ENCODE measurements around the gene TMEM131.
A peak's percentile ranks its signal among the peaks of the same experiment; 100 is the strongest.

TMEM131 gene

GRCh38 chr2:97747285-97747684 lies 248.5 kb downstream of the TMEM131 start:
- no peak overlapping the region for H3K4me3 ChIP-seq (ENCODE audit: low read length)
- H3K36me3 ChIP-seq (ENCODE audit: control insufficient read depth, insufficient read depth, low read length): no peaks in the 10 kb centered on the region
- no peaks in the 10 kb centered on the region for H3K27me3 ChIP-seq (ENCODE audit: control insufficient read depth, insufficient read depth, low read length)
- H3K27ac ChIP-seq (ENCODE audit: low read depth, low read length): no peak overlapping the region
- H3K4me1 ChIP-seq (ENCODE audit: control insufficient read depth, insufficient read depth, low read length): peaks cover 5% of the 10 kb centered on the region
- H3K9ac ChIP-seq (ENCODE audit: low read length): no peak overlapping the region

DNA sequence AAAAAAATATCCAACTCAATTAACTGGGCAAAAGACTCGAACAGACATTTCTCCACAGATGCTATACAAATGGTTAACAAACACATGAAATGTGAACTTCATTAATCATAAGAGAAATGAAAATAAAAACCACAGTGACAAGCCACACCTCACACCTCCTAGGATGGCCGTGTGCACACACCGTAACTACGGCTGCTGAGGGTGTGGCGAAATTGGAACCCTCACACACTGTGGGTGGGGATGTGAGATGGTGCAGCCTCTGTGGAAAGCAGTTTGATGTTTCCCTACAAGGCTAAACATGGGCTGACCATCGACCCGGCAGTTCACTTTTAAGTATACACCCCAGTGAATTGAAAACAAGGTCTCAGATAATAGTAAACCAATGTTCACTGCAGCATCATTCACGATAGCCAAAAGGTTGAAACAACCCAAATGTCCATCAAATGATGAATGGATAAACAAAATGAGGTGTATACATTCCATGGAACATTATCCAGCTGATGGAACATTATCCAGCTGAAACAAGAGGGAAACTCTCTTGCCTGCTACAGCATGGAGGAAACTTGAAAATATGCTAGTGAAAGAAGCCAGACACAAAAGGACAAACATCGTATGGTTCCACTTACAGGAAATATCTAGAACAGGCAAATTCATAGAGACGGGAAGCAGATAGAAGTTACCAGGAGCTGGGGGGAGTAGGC lies 250.1 kb downstream of the TMEM131 start:
- H3K4me3 ChIP-seq (ENCODE audit: low read length): no peak overlapping the region
- H3K27me3 ChIP-seq (ENCODE audit: control insufficient read depth, insufficient read depth, low read length): no peaks in the 10 kb centered on the region
- H3K9ac ChIP-seq (ENCODE audit: low read length): no peak overlapping the region
- H3K27ac ChIP-seq (ENCODE audit: low read depth, low read length): peak overlapping the region; percentile 48
- H3K4me1 ChIP-seq (ENCODE audit: control insufficient read depth, insufficient read depth, low read length): peaks cover 5% of the 10 kb centered on the region
- H3K36me3 ChIP-seq (ENCODE audit: control insufficient read depth, insufficient read depth, low read length): no peaks in the 10 kb centered on the region

DNA sequence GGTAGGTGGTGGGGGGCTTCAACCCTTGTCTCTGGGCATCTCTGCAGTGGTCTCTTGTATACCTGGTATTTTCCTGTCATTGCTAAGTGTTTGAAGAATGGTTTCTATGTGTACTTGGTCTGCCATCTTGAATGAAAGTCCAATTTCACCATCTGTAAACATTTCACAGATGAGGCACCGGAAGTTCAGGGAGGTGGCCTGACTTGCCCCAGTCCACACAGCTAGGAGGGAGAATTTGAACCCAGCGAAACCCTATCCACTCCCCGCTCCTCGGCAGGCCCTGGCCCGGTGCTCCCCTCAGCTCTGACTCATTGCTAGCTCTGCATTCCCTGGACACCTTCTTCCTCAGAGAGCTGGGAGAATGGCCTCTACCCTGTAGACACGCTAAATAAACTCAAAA lies 251.8 kb downstream of the TMEM131 start:
- Histone ChIP-seq H3K27ac (ENCODE audit: low read depth, low read length) (no peak overlapping the region), H3K9ac (ENCODE audit: low read length) (no peak overlapping the region), H3K4me1 (ENCODE audit: control insufficient read depth, insufficient read depth, low read length) (peaks cover 5% of the 10 kb centered on the region), H3K27me3 (ENCODE audit: control insufficient read depth, insufficient read depth, low read length) (no peaks in the 10 kb centered on the region), H3K4me3 (ENCODE audit: low read length) (no peak overlapping the region), H3K36me3 (ENCODE audit: control insufficient read depth, insufficient read depth, low read length) (no peaks in the 10 kb centered on the region)

DNA sequence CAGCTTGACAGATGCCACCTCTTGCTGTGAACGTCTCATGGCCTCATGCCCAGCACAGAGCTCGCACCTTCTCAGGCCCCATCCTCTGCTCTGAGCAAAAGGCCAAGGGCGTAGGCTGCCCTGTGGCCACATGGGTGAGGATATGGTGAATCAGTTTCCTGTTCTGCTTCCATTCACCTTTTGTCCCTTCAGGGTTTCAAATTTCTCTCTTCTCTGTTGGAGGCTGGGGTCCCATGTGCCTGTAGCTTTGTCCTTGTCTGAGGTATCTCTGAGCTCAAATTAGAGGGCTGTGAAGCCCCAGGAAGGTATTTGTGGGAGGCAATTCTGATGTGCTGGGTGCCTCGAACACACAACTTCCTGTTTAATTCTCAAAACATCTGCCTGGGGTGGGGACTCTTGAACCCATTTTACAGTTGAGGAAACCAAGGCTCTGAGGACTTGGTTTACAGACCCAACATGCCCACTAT lies 253.3 kb downstream of the TMEM131 start:
- H3K4me1 ChIP-seq (ENCODE audit: control insufficient read depth, insufficient read depth, low read length): peaks cover 4% of the 10 kb centered on the region
- no peak overlapping the region for H3K4me3 ChIP-seq (ENCODE audit: low read length)
- H3K27me3 ChIP-seq (ENCODE audit: control insufficient read depth, insufficient read depth, low read length): no peaks in the 10 kb centered on the region
- H3K27ac ChIP-seq (ENCODE audit: low read depth, low read length): no peak overlapping the region
- H3K9ac ChIP-seq (ENCODE audit: low read length): no peak overlapping the region
- no peaks in the 10 kb centered on the region for H3K36me3 ChIP-seq (ENCODE audit: control insufficient read depth, insufficient read depth, low read length)

DNA sequence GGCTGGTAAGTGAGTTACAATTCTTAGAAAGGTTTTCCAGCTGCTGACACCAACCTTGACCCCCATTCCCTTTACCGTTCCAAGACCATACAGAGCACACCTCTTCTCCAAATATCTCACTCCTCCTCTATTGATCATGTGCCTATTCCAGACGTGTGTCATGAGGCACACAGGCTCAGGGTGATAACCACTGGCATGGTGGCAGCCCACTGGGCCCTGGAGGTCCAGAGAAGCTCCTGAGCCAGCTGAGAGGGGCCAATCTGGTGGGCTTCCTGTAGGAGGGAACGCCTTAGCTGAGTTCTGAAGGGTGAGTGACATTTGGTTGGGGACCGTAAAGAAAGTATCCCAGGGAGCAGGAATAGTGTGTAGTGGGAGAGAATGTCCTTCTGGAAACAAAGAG lies 254.1 kb downstream of the TMEM131 start:
- Histone ChIP-seq H3K9ac (ENCODE audit: low read length) (no peak overlapping the region), H3K36me3 (ENCODE audit: control insufficient read depth, insufficient read depth, low read length) (no peaks in the 10 kb centered on the region), H3K4me3 (ENCODE audit: low read length) (no peak overlapping the region), H3K27me3 (ENCODE audit: control insufficient read depth, insufficient read depth, low read length) (no peaks in the 10 kb centered on the region), H3K4me1 (ENCODE audit: control insufficient read depth, insufficient read depth, low read length) (peaks cover 3% of the 10 kb centered on the region), H3K27ac (ENCODE audit: low read depth, low read length) (no peak overlapping the region)

DNA sequence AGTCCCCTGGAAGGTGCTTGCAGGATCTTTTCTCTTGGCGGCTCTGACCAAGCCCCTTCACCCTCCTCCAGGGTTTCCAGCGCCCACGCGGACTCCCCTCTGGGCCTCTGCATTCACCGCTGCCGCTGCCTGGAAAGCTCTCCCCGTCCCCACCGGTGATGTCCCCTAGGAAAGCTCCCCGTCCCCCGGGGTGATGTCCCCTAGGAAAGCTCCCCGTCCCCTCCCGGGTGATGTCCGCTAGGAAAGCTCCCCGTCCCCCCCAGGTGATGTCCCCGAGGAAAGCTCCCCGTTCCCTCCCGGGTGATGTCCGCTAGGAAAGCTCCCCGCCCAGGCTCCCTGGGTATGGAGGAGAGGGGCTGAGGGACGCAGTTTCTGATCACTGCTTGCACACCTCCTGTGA lies 254.5 kb downstream of the TMEM131 start:
- no peak overlapping the region for H3K4me3 ChIP-seq (ENCODE audit: low read length)
- no peaks in the 10 kb centered on the region for H3K27me3 ChIP-seq (ENCODE audit: control insufficient read depth, insufficient read depth, low read length)
- H3K9ac ChIP-seq (ENCODE audit: low read length): no peak overlapping the region
- peaks cover 3% of the 10 kb centered on the region for H3K4me1 ChIP-seq (ENCODE audit: control insufficient read depth, insufficient read depth, low read length)
- no peaks in the 10 kb centered on the region for H3K36me3 ChIP-seq (ENCODE audit: control insufficient read depth, insufficient read depth, low read length)
- no peak overlapping the region for H3K27ac ChIP-seq (ENCODE audit: low read depth, low read length)

GRCh38 chr2:97740590-97741182 lies 255.1 kb downstream of the TMEM131 start:
- H3K4me1 ChIP-seq (ENCODE audit: control insufficient read depth, insufficient read depth, low read length): peaks cover 3% of the 10 kb centered on the region
- no peak overlapping the region for H3K4me3 ChIP-seq (ENCODE audit: low read length)
- no peaks in the 10 kb centered on the region for H3K36me3 ChIP-seq (ENCODE audit: control insufficient read depth, insufficient read depth, low read length)
- H3K27ac ChIP-seq (ENCODE audit: low read depth, low read length): no peak overlapping the region
- H3K27me3 ChIP-seq (ENCODE audit: control insufficient read depth, insufficient read depth, low read length): no peaks in the 10 kb centered on the region
- H3K9ac ChIP-seq (ENCODE audit: low read length): no peak overlapping the region

GRCh38 chr2:97739893-97740245 lies 255.9 kb downstream of the TMEM131 start:
- Histone ChIP-seq H3K27ac (ENCODE audit: low read depth, low read length) (no peak overlapping the region), H3K9ac (ENCODE audit: low read length) (no peak overlapping the region), H3K36me3 (ENCODE audit: control insufficient read depth, insufficient read depth, low read length) (no peaks in the 10 kb centered on the region), H3K27me3 (ENCODE audit: control insufficient read depth, insufficient read depth, low read length) (no peaks in the 10 kb centered on the region), H3K4me1 (ENCODE audit: control insufficient read depth, insufficient read depth, low read length) (no peaks in the 10 kb centered on the region), H3K4me3 (ENCODE audit: low read length) (no peak overlapping the region)

GRCh38 chr2:97739020-97739892 lies 256.5 kb downstream of the TMEM131 start:
- Histone ChIP-seq H3K27me3 (ENCODE audit: control insufficient read depth, insufficient read depth, low read length) (no peaks in the 10 kb centered on the region), H3K9ac (ENCODE audit: low read length) (no peak overlapping the region), H3K4me1 (ENCODE audit: control insufficient read depth, insufficient read depth, low read length) (no peaks in the 10 kb centered on the region), H3K36me3 (ENCODE audit: control insufficient read depth, insufficient read depth, low read length) (no peaks in the 10 kb centered on the region), H3K27ac (ENCODE audit: low read depth, low read length) (no peak overlapping the region), H3K4me3 (ENCODE audit: low read length) (no peak overlapping the region)

DNA sequence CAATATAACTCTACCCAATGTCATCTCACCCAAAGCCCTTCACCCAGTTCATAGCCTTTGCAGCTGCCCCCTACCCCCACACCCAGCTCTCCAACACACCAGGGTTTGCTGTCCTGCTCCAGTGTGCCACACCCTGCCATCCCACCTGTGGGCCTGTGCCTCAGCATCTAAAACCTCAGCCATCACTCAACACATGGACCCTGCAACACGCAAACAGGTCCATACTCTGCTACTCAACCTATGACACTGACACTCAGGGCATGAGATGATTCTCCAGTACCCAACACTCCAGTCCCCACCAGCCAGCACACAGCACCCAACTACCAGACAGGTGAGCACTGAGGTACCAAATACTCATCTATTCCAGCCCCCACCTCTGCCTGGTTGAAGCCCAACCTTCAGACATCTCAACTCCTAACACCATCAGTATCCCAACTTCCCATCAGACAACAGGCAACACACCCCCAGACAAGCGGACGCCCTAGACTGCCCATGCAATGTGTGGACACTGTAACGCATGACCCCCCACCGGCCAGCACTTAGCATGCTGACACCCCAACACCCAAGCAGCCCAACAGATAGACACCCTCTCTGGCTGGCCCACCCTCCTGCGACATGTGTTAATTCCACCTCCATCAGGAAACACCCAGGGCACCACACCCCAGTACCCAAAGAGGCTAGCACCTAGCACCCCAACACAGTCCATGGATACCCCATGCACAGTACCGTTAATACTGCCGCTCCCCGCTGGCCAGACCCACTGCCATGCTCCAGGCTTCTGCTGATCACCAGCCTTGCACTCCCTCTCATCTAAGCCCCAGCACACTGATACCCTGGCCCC lies 257.3 kb downstream of the TMEM131 start:
- Histone ChIP-seq H3K4me1 (ENCODE audit: control insufficient read depth, insufficient read depth, low read length) (no peaks in the 10 kb centered on the region), H3K4me3 (ENCODE audit: low read length) (no peak overlapping the region), H3K9ac (ENCODE audit: low read length) (no peak overlapping the region), H3K27me3 (ENCODE audit: control insufficient read depth, insufficient read depth, low read length) (no peaks in the 10 kb centered on the region), H3K27ac (ENCODE audit: low read depth, low read length) (no peak overlapping the region), H3K36me3 (ENCODE audit: control insufficient read depth, insufficient read depth, low read length) (no peaks in the 10 kb centered on the region)

DNA sequence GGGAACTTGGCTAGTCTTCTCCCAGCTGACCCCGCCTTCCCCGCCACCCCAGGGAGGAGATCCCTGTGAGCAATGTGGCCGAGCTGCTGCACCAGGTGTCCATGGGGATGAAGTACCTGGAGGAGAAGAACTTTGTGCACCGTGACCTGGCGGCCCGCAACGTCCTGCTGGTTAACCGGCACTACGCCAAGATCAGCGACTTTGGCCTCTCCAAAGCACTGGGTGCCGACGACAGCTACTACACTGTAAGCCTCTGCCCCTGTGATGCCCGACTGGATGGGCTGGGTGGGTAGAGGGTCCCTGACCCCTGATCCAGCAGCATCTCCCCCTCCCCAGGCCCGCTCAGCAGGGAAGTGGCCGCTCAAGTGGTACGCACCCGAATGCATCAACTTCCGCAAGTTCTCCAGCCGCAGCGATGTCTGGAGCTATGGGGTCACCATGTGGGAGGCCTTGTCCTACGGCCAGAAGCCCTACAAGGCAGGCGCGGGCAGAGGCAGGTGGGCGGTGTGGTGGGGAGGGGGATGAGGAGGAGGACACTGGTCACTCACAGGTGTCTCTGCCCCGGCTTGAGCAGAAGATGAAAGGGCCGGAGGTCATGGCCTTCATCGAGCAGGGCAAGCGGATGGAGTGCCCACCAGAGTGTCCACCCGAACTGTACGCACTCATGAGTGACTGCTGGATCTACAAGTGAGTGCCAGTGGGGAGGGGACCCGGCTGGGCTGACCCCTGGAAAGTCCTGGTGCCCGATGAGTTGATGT lies 258.1 kb downstream of the TMEM131 start:
- H3K36me3 ChIP-seq (ENCODE audit: control insufficient read depth, insufficient read depth, low read length): no peaks in the 10 kb centered on the region
- no peak overlapping the region for H3K9ac ChIP-seq (ENCODE audit: low read length)
- no peak overlapping the region for H3K4me3 ChIP-seq (ENCODE audit: low read length)
- H3K4me1 ChIP-seq (ENCODE audit: control insufficient read depth, insufficient read depth, low read length): no peaks in the 10 kb centered on the region
- H3K27ac ChIP-seq (ENCODE audit: low read depth, low read length): no peak overlapping the region
- H3K27me3 ChIP-seq (ENCODE audit: control insufficient read depth, insufficient read depth, low read length): no peaks in the 10 kb centered on the region
